ENCODE measurements around the gene HTR3D. TPM values are rescaled to one million over a fixed set of nuclear protein-coding genes. Genes with fewer than 3 reads are reported as not detected.

The HTR3D gene
- total RNA-seq, 2 experiments from 2014 or later = not detected

DNA sequence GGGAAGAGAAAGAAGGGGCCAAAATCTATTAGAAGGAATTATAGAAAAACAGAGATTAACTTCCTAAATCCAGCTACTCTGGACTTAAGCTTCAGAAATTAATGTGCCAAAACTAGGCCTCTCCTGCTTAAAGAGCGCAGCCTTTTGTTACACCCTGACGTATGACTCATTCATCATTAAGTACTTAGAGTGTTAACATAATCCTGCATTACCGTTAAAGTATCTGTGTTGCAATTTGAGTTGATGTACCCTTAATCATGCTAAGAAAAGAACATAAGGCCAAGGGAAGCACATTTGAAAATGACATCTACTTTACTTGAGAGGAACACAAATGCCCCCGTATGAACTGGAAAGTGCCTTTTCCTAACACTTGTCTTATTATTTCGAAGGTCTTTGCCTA, 7.9 kb downstream of the HTR3D start:
- ChIA-PET POLR2A (no interaction called here), CTCF (no interaction called here)
- Histone ChIP-seq H3K27me3 (ENCODE audit: control insufficient read depth in 1 of 2, insufficient read depth in 2 of 2, low read length in 2 of 2) (no peaks in the 10 kb centered on the region), H3K4me1 (ENCODE audit: insufficient read depth, low read length) (no peaks in the 10 kb centered on the region), H3K36me3 (ENCODE audit: insufficient read depth, low read length) (no peaks in the 10 kb centered on the region), H3K9me3 (ENCODE audit: control insufficient read depth in 1 of 2, insufficient read depth in 1 of 2, low read length in 2 of 2) (no peaks in the 10 kb centered on the region), H3K4me3 (ENCODE audit: low read length) (no peak overlapping the region), H3K27ac (ENCODE audit: low read depth in 1 of 2, low read length in 2 of 2) (no peak overlapping the region)
- no peaks in the 10 kb centered on the region for H3K27me3 Mint-ChIP-seq
- no peaks in the 10 kb centered on the region for H3K4me1 Mint-ChIP-seq (ENCODE audit: low read depth)
- no peak overlapping the region for H3K4me3 Mint-ChIP-seq
- H3K36me3 Mint-ChIP-seq (ENCODE audit: low read depth) = no peaks in the 10 kb centered on the region
- intact Hi-C loops (cut with DNase I, micrococcal nuclease) = no loop called here
- TF ChIP-seq, protein P1, sequence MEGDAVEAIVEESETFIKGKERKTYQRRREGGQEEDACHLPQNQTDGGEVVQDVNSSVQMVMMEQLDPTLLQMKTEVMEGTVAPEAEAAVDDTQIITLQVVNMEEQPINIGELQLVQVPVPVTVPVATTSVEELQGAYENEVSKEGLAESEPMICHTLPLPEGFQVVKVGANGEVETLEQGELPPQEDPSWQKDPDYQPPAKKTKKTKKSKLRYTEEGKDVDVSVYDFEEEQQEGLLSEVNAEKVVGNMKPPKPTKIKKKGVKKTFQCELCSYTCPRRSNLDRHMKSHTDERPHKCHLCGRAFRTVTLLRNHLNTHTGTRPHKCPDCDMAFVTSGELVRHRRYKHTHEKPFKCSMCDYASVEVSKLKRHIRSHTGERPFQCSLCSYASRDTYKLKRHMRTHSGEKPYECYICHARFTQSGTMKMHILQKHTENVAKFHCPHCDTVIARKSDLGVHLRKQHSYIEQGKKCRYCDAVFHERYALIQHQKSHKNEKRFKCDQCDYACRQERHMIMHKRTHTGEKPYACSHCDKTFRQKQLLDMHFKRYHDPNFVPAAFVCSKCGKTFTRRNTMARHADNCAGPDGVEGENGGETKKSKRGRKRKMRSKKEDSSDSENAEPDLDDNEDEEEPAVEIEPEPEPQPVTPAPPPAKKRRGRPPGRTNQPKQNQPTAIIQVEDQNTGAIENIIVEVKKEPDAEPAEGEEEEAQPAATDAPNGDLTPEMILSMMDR (IDR thresholded peaks at IDR 0.05) = no peak
- H3K27ac Mint-ChIP-seq = no peak overlapping the region
- H3K9me3 Mint-ChIP-seq = no peaks in the 10 kb centered on the region
- ATAC-seq (ENCODE audit: poor library complexity) (no peak), DNase-seq (no peak)

DNA sequence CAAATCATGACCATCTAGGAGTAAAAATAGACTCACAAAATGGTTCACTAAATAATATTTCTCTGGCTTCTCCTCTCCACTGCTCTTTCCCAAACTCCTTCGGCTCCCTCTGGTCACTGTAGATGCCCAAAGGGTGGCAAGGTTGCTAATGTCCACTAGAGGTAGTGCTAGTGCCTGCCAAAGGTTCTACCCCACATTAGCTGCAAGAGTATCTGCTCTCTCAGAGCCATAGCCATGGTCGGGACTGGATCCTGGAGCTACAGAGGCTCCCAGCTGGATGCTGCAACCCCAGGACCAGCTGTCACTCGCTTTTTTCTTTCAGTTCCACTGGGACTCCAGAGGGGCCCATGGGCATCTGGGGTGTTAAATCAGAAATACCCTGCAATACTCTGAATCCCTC, 8.5 kb downstream of the HTR3D start:
- no peaks in the 10 kb centered on the region for H3K4me1 Mint-ChIP-seq (ENCODE audit: low read depth)
- H3K4me3 ChIP-seq (ENCODE audit: low read length) = no peak overlapping the region
- H3K4me3 Mint-ChIP-seq = no peak overlapping the region
- no peaks in the 10 kb centered on the region for H3K4me1 ChIP-seq (ENCODE audit: insufficient read depth, low read length)
- H3K27me3 Mint-ChIP-seq = no peaks in the 10 kb centered on the region
- ATAC-seq (ENCODE audit: poor library complexity) = no peak
- ChIA-PET POLR2A (no interaction called here), CTCF (no interaction called here)
- no peaks in the 10 kb centered on the region for H3K9me3 ChIP-seq (ENCODE audit: control insufficient read depth in 1 of 2, insufficient read depth in 1 of 2, low read length in 2 of 2)
- TF ChIP-seq, protein P1 (IDR thresholded peaks at IDR 0.05) = no peak
- intact Hi-C loops (cut with DNase I, micrococcal nuclease) = no loop called here
- H3K9me3 Mint-ChIP-seq = no peaks in the 10 kb centered on the region
- H3K36me3 Mint-ChIP-seq (ENCODE audit: low read depth) = no peaks in the 10 kb centered on the region
- DNase-seq = no peak
- no peaks in the 10 kb centered on the region for H3K36me3 ChIP-seq (ENCODE audit: insufficient read depth, low read length)
- no peaks in the 10 kb centered on the region for H3K27me3 ChIP-seq (ENCODE audit: control insufficient read depth in 1 of 2, insufficient read depth in 2 of 2, low read length in 2 of 2)
- no peak overlapping the region for H3K27ac ChIP-seq (ENCODE audit: low read depth in 1 of 2, low read length in 2 of 2)
- H3K27ac Mint-ChIP-seq = no peak overlapping the region

DNA sequence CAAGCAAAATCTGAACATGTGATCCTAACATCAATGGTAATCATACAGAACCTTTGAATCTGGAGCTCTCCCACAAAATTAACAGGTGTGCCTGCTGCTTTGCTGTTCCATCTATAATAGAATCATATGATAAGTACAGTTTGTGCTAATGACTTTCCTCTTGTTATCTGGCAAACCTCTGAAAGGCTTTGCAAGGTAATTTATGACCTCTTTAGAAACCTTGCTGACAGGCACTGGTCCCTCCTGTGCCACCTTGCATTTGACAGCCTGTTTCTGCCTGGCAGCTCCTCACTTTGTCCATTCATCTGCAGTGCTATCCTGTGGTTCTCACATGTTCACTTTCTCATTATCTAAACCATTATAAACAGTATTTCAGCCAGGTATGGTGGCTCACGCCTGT, 11.1 kb downstream of the HTR3D start:
- Mint-ChIP-seq H3K4me3 (no peak overlapping the region), H3K9me3 (no peaks in the 10 kb centered on the region), H3K27ac (no peak overlapping the region), H3K27me3 (peaks cover 4% of the 10 kb centered on the region), H3K4me1 (ENCODE audit: low read depth) (no peaks in the 10 kb centered on the region), H3K36me3 (ENCODE audit: low read depth) (no peaks in the 10 kb centered on the region)
- DNase-seq (no peak), ATAC-seq (ENCODE audit: poor library complexity) (no peak)
- Histone ChIP-seq H3K9me3 (ENCODE audit: control insufficient read depth in 1 of 2, insufficient read depth in 1 of 2, low read length in 2 of 2) (no peaks in the 10 kb centered on the region), H3K4me3 (ENCODE audit: low read length) (no peak overlapping the region), H3K36me3 (ENCODE audit: insufficient read depth, low read length) (no peaks in the 10 kb centered on the region), H3K27me3 (ENCODE audit: control insufficient read depth in 1 of 2, insufficient read depth in 2 of 2, low read length in 2 of 2) (no peaks in the 10 kb centered on the region), H3K27ac (ENCODE audit: low read depth in 1 of 2, low read length in 2 of 2) (no peak overlapping the region), H3K4me1 (ENCODE audit: insufficient read depth, low read length) (no peaks in the 10 kb centered on the region)
- TF ChIP-seq, protein P1 (IDR thresholded peaks at IDR 0.05) = no peak
- ChIA-PET POLR2A (no interaction called here), CTCF (no interaction called here)
- intact Hi-C loops (cut with DNase I, micrococcal nuclease) = no loop called here
